Activated gamma-delta T cell treated with Interleukin-2 at 50 U/mL for 16 hours (primary cell): ENCODE data around the gene LMNTD2.

Experiments used
- DNase-seq: peaks from one replicate; pipeline ENCODE4 v3.0.0-alpha.2; 2020

LMNTD2 gene

GRCh38 chr11:551131-551530 is 9.4 kb downstream of the LMNTD2 start:
- no peak for DNase-seq

- DNase-seq = no peak
Observed at GRCh38 chr11:550746-551085, 9.8 kb downstream of the LMNTD2 start.

GRCh38 chr11:550021-550745 is 10.4 kb downstream of the LMNTD2 start:
- DNase-seq = no peak

- DNase-seq = no peak
Observed at GRCh38 chr11:548700-549603, 11.6 kb downstream of the LMNTD2 start.

GRCh38 chr11:545171-545570 is 15.4 kb downstream of the LMNTD2 start:
- DNase-seq = no peak

- no peak for DNase-seq
Observed at GRCh38 chr11:544817-545166, 15.7 kb downstream of the LMNTD2 start.

- no peak for DNase-seq
Observed at GRCh38 chr11:541433-541885, 19.1 kb downstream of the LMNTD2 start.

GRCh38 chr11:540583-541432 is 19.7 kb downstream of the LMNTD2 start:
- DNase-seq = no peak

GRCh38 chr11:539971-540481 is 20.5 kb downstream of the LMNTD2 start:
- no peak for DNase-seq

GRCh38 chr11:538431-539051 is 22.0 kb downstream of the LMNTD2 start:
- DNase-seq = no peak

GRCh38 chr11:537622-538430 is 22.7 kb downstream of the LMNTD2 start:
- no peak for DNase-seq

- peak; percentile 89 for DNase-seq
Observed at GRCh38 chr11:536841-537621, 23.5 kb downstream of the LMNTD2 start, which contains the start of gene LRRC56. TSS of gene LRRC56 (plus strand) at chr11:537527. CDS start at chr11:540685, 3,158 bp downstream.

GRCh38 chr11:535519-536454 is 24.8 kb downstream of the LMNTD2 start, which contains the start of gene HRAS:
TSS of gene HRAS (minus strand) at chr11:535576.
- DNase-seq = peak; percentile 96

GRCh38 chr11:535210-535518 is 25.4 kb downstream of the LMNTD2 start:
- no peak for DNase-seq

- no peak for DNase-seq
Observed at GRCh38 chr11:534396-535209, 25.9 kb downstream of the LMNTD2 start.

- DNase-seq = no peak
Observed at GRCh38 chr11:533586-534395, 26.7 kb downstream of the LMNTD2 start.

- DNase-seq = no peak
Observed at GRCh38 chr11:532986-533585, 27.5 kb downstream of the LMNTD2 start.
